ENCODE data around the gene NPL.

GRCh38 chr1:182855911-182856310 lies 66.3 kb downstream of the NPL start:
- TF ChIP-seq POLR2A (IDR thresholded peaks at IDR 0.05) (no peak), POLR2AphosphoS5 (IDR thresholded peaks at IDR 0.05) (no peak)
